Measurements from ENCODE around the gene PRR22.

Gene PRR22

GRCh38 chr19:5793188-5793587 is 8.6 kb upstream of the PRR22 start:
- in situ Hi-C loops (cut with MboI; ENCODE audit: low sequenced_read_pairs, unreplicated experiment) = no loop called here
- no peak for DNase-seq (ENCODE audit: low spot score)
- no peak for TF ChIP-seq CTCF (IDR thresholded peaks at IDR 0.05; ENCODE audit: borderline replicate concordance, control extremely low read depth, extremely low read depth, insufficient read depth, missing control alignments)

- TF ChIP-seq CTCF (IDR thresholded peaks at IDR 0.05; ENCODE audit: borderline replicate concordance, control extremely low read depth, extremely low read depth, insufficient read depth, missing control alignments) = no peak
- in situ Hi-C loops (cut with MboI; ENCODE audit: low sequenced_read_pairs, unreplicated experiment) = no loop called here
- DNase-seq (ENCODE audit: low spot score) = no peak
Observed at GRCh38 chr19:5792224-5792623, 7.7 kb upstream of the PRR22 start.

GRCh38 chr19:5790559-5791520 is 6.3 kb upstream of the PRR22 start, which contains the start of gene DUS3L:
TSS of gene DUS3L (minus strand) at chr19:5791163. CDS start at chr19:5791141, 22 bp downstream.
- in situ Hi-C loops (cut with MboI; ENCODE audit: low sequenced_read_pairs, unreplicated experiment) = no loop called here
- DNase-seq (ENCODE audit: low spot score) = peak; percentile 99
- TF ChIP-seq CTCF (IDR thresholded peaks at IDR 0.05; ENCODE audit: borderline replicate concordance, control extremely low read depth, extremely low read depth, insufficient read depth, missing control alignments) = no peak

- TF ChIP-seq CTCF (IDR thresholded peaks at IDR 0.05; ENCODE audit: borderline replicate concordance, control extremely low read depth, extremely low read depth, insufficient read depth, missing control alignments) = no peak
- DNase-seq (ENCODE audit: low spot score) = no peak
Observed at GRCh38 chr19:5789886-5790558, 5.5 kb upstream of the PRR22 start.

GRCh38 chr19:5789351-5789761 is 4.8 kb upstream of the PRR22 start:
- DNase-seq (ENCODE audit: low spot score) = no peak
- in situ Hi-C loops (cut with MboI; ENCODE audit: low sequenced_read_pairs, unreplicated experiment) = no loop called here
- no peak for TF ChIP-seq CTCF (IDR thresholded peaks at IDR 0.05; ENCODE audit: borderline replicate concordance, control extremely low read depth, extremely low read depth, insufficient read depth, missing control alignments)

More at GRCh38 chr19:5789886-5790558, 5.5 kb upstream of the PRR22 start:
- in situ Hi-C loops (cut with MboI; ENCODE audit: low sequenced_read_pairs, unreplicated experiment) = no loop called here

- TF ChIP-seq CTCF (IDR thresholded peaks at IDR 0.05; ENCODE audit: borderline replicate concordance, control extremely low read depth, extremely low read depth, insufficient read depth, missing control alignments) = no peak
- in situ Hi-C loops (cut with MboI; ENCODE audit: low sequenced_read_pairs, unreplicated experiment) = no loop called here
- no peak for DNase-seq (ENCODE audit: low spot score)
Observed at GRCh38 chr19:5788422-5788821, 3.9 kb upstream of the PRR22 start.
